Caco-2 (cell line): ENCODE results near the gene TRAPPC2. TPM values are rescaled to one million over a fixed set of nuclear protein-coding genes. Genes with fewer than 3 reads are reported as not detected.

Source experiments
- BruUV-seq: library from RNA; stranded (reverse); fragments of 400-500 nt; replicated peaks from 2 replicates; lab custom pipeline; 2021; lab: Mats Ljungman, UMichigan
- CTCF ChIA-PET: fragments of 300-600 bp; sonication (Branson Sonifier 250); formaldehyde crosslinking; loops from one replicate; lab custom pipeline; 2022; ENCODE audit warnings: antibody characterized with exemption; lab: Charles Lee
- POLR2A ChIA-PET: fragments of 300-600 bp; sonication (Branson Sonifier 250); formaldehyde crosslinking; loops from one replicate; lab custom pipeline; 2022; ENCODE audit warnings: antibody characterized with exemption; lab: Charles Lee
- DNase-seq, 2 experiments: peaks; one replicate each; pipeline versions ENCODE4 v3.0.0 to v3.0.0-alpha.2; 2020 to 2022
- H3K27me3 ChIP-seq: replicated peaks from 2 replicates; pipeline ENCODE4 v1.6.0; 2011; ENCODE audit warnings: low read length; ENCODE audit not compliant: control insufficient read depth, insufficient read depth
- H3K36me3 ChIP-seq: 2 replicates; pipeline ENCODE4 v1.5.1; 2011; ENCODE audit warnings: low read length; ENCODE audit not compliant: control insufficient read depth, insufficient read depth
- H3K4me1 ChIP-seq: fragments of 250-450 bp; sonication (Bioruptor Pico); 2 replicates; pipeline ENCODE4 v1.5.1; 2020; ENCODE audit warnings: mild to moderate bottlenecking
- H3K4me3 ChIP-seq: 2 replicates; pipeline ENCODE4 v1.5.1; 2011; ENCODE audit warnings: low read depth, mild to moderate bottlenecking, control low read depth, low read length
- H3K9me3 ChIP-seq: fragments of 250-450 bp; sonication (Bioruptor Pico); 2 replicates; pipeline ENCODE4 v1.5.1; 2020; ENCODE audit warnings: mild to moderate bottlenecking, moderate library complexity
- H3K27ac Mint-ChIP-seq: one replicate; pipeline ENCODE4 v1.8.0; 2022; ENCODE audit warnings: mixed read lengths; ENCODE audit not compliant: unreplicated experiment
- H3K27me3 Mint-ChIP-seq: one replicate; pipeline ENCODE4 v1.8.0; 2022; ENCODE audit warnings: mixed read lengths; ENCODE audit not compliant: insufficient read depth, unreplicated experiment
- H3K36me3 Mint-ChIP-seq: one replicate; pipeline ENCODE4 v1.8.0; 2022; ENCODE audit warnings: mild to moderate bottlenecking, mixed read lengths; ENCODE audit not compliant: insufficient read depth, unreplicated experiment
- H3K4me1 Mint-ChIP-seq: one replicate; pipeline ENCODE4 v1.8.0; 2022; ENCODE audit warnings: low read depth, mixed read lengths; ENCODE audit not compliant: unreplicated experiment
- H3K4me3 Mint-ChIP-seq: one replicate; pipeline ENCODE4 v1.8.0; 2022; ENCODE audit warnings: mild to moderate bottlenecking, moderate library complexity, mixed read lengths; ENCODE audit not compliant: unreplicated experiment
- H3K9me3 Mint-ChIP-seq: one replicate; pipeline ENCODE4 v1.8.0; 2022; ENCODE audit warnings: mixed read lengths; ENCODE audit not compliant: unreplicated experiment
- intact Hi-C: fragments of 100-400 bp; cut with micrococcal nuclease; formaldehyde crosslinking; loops from one replicate; pipeline ENCODE4 v1.10.0; 2022; ENCODE audit not compliant: unreplicated experiment
- total RNA-seq: library from RNA; stranded (reverse); gene quantifications from 2 replicates; pipeline ENCODE4 v1.2.3, GENCODE V29; 2022
- TF ChIP-seq, protein P1 (sequence below), 2 experiments: fragments of 200-600 bp in 1 of 2; IDR thresholded peaks; 1 replicate in 1 of 2; 2 replicates in 1 of 2; pipeline versions ENCODE4 v1.5.1 to v1.8.0; 2011 to 2022; ENCODE audit warnings: antibody characterized with exemption in 1 of 2, control low read depth in 1 of 2, inconsistent platforms in 1 of 2, low read depth in 1 of 2, low read length in 1 of 2, mild to moderate bottlenecking in 1 of 2, moderate library complexity in 1 of 2; ENCODE audit not compliant: insufficient read depth in 1 of 2, severe bottlenecking in 1 of 2, unreplicated experiment in 1 of 2

TRAPPC2 gene
- total RNA-seq, 1 experiment from 2014 or later = 19.3 TPM

DNA sequence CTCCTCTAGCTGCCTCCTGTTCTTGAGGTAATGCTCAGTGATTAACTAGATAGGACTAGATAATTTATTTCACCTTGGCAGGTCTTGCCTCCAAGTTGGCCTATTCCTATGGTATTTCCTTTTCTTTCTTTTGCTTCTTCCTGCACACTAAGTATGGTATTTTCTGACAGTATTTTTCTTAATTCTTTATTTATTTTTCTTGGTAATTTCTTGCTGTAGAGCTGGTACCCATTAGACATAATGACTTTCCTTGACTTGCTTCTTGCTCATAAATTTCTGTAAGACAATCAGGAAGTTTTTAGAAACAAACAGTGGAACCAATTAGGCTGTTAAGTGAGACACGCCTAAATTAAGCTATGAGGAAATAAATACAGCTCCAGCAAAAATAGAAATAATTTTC is 36.0 kb downstream of the TRAPPC2 start:
- Histone ChIP-seq H3K27me3 (no peaks in the 10 kb centered on the region), H3K4me1 (no peaks in the 10 kb centered on the region; the same call in 1 of the 2 replicates), H3K9me3 (no peaks in the 10 kb centered on the region), H3K36me3 (no peaks in the 10 kb centered on the region), H3K4me3 (no peak overlapping the region)
- Mint-ChIP-seq H3K27ac (no peak overlapping the region), H3K4me3 (no peak overlapping the region), H3K9me3 (no peaks in the 10 kb centered on the region), H3K36me3 (peaks cover 26% of the 10 kb centered on the region), H3K27me3 (no peaks in the 10 kb centered on the region), H3K4me1 (peaks cover 30% of the 10 kb centered on the region)
- no peak for DNase-seq
- intact Hi-C loops = no loop called here
- POLR2A ChIA-PET = no interaction called here
- CTCF ChIA-PET = no interaction called here
- no TSS peak for BruUV-seq
- TF ChIP-seq, protein P1, sequence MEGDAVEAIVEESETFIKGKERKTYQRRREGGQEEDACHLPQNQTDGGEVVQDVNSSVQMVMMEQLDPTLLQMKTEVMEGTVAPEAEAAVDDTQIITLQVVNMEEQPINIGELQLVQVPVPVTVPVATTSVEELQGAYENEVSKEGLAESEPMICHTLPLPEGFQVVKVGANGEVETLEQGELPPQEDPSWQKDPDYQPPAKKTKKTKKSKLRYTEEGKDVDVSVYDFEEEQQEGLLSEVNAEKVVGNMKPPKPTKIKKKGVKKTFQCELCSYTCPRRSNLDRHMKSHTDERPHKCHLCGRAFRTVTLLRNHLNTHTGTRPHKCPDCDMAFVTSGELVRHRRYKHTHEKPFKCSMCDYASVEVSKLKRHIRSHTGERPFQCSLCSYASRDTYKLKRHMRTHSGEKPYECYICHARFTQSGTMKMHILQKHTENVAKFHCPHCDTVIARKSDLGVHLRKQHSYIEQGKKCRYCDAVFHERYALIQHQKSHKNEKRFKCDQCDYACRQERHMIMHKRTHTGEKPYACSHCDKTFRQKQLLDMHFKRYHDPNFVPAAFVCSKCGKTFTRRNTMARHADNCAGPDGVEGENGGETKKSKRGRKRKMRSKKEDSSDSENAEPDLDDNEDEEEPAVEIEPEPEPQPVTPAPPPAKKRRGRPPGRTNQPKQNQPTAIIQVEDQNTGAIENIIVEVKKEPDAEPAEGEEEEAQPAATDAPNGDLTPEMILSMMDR (IDR thresholded peaks at IDR 0.05; ENCODE audit: insufficient read depth in 1 of 2, low read depth in 1 of 2, low read length in 1 of 2, severe bottlenecking in 1 of 2, unreplicated experiment in 1 of 2) = no peak

DNA sequence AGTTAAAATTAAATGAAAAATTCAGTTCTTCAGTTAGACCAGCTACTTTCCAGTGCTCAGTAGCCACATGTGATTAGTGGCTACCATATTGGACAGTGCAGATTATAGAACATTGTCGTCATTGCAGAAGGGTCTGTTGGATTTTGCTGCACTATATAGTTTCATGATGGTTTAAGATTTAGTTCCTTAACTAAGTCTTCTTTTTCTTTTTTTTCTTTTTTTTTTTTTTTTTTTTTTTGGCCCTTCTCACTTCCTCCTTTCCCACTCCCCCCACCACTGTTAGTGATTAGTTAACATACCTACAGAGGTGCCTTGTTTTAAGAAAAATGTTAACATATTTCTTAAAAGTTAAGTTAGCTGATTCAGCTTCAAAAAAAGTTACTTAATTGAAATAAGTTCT is 36.4 kb downstream of the TRAPPC2 start:
- no TSS peak for BruUV-seq
- no peak overlapping the region for H3K27ac Mint-ChIP-seq
- ChIA-PET POLR2A (no interaction called here), CTCF (no interaction called here)
- DNase-seq = no peak
- H3K4me1 Mint-ChIP-seq = peaks cover 34% of the 10 kb centered on the region
- H3K4me3 Mint-ChIP-seq = no peak overlapping the region
- H3K36me3 Mint-ChIP-seq = peaks cover 30% of the 10 kb centered on the region
- Histone ChIP-seq H3K9me3 (no peaks in the 10 kb centered on the region), H3K4me1 (no peaks in the 10 kb centered on the region; the same call in 1 of the 2 replicates), H3K4me3 (no peak overlapping the region), H3K36me3 (no peaks in the 10 kb centered on the region), H3K27me3 (no peaks in the 10 kb centered on the region)
- TF ChIP-seq, protein P1 (IDR thresholded peaks at IDR 0.05; ENCODE audit: insufficient read depth in 1 of 2, low read depth in 1 of 2, low read length in 1 of 2, severe bottlenecking in 1 of 2, unreplicated experiment in 1 of 2) = no peak
- intact Hi-C loops = no loop called here
- H3K9me3 Mint-ChIP-seq = no peaks in the 10 kb centered on the region
- no peaks in the 10 kb centered on the region for H3K27me3 Mint-ChIP-seq

DNA sequence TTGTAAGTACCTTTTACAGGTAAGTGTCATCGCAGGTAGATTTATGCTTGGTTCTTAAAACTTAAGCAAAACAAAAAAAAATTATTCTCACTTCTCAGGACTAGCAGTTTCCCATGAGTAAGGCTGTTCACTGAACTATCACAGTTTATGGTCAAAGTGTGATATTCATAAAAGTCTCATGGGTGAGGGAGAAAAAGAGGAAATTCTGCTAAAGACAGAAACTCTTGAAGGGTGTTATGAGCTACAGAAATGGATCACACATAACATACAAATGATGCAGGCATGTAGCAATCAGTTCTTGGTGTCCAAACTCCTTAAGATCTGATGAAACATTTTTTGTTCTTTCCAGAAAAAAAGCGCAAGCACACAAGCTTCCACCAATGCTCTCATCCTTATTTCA is 37.0 kb downstream of the TRAPPC2 start:
- H3K4me1 ChIP-seq = no peaks in the 10 kb centered on the region; the same call in 1 of the 2 replicates
- peaks cover 35% of the 10 kb centered on the region for H3K36me3 Mint-ChIP-seq
- CTCF ChIA-PET = no interaction called here
- no peaks in the 10 kb centered on the region for H3K27me3 Mint-ChIP-seq
- H3K27ac Mint-ChIP-seq = no peak overlapping the region
- H3K27me3 ChIP-seq = no peaks in the 10 kb centered on the region
- no TSS peak for BruUV-seq
- no peak for DNase-seq
- H3K9me3 Mint-ChIP-seq = no peaks in the 10 kb centered on the region
- TF ChIP-seq, protein P1 (IDR thresholded peaks at IDR 0.05; ENCODE audit: insufficient read depth in 1 of 2, low read depth in 1 of 2, low read length in 1 of 2, severe bottlenecking in 1 of 2, unreplicated experiment in 1 of 2) = no peak
- no peaks in the 10 kb centered on the region for H3K9me3 ChIP-seq
- peaks cover 40% of the 10 kb centered on the region for H3K4me1 Mint-ChIP-seq
- H3K36me3 ChIP-seq = no peaks in the 10 kb centered on the region
- intact Hi-C loops = no loop called here
- POLR2A ChIA-PET = no interaction called here
- no peak overlapping the region for H3K4me3 ChIP-seq
- H3K4me3 Mint-ChIP-seq = no peak overlapping the region
